ENCODE measurements around the gene TST. TPM values are rescaled to one million over a fixed set of nuclear protein-coding genes. Genes with fewer than 3 reads are reported as not detected.
A peak's percentile ranks its signal among the peaks of the same experiment; 100 is the strongest.

Gene TST
- total RNA-seq, 1 donor from 2014 or later, result 21.3 TPM

GRCh38 chr22:36986242-36986821 is 32.9 kb downstream of the TST start:
- no peak for DNase-seq (ENCODE audit: low spot score in 2 of 2, unreplicated experiment in 2 of 2)
- Mint-ChIP-seq H3K27ac (no peak overlapping the region), H3K27me3 (ENCODE audit: low read depth) (peaks cover 58% of the 10 kb centered on the region), H3K36me3 (no peaks in the 10 kb centered on the region), H3K4me1 (no peaks in the 10 kb centered on the region), H3K9me3 (peaks cover 11% of the 10 kb centered on the region), H3K4me3 (no peak overlapping the region)
- peak; percentile 70 for TF ChIP-seq CTCF (IDR thresholded peaks at IDR 0.05; ENCODE audit: unreplicated experiment)

GRCh38 chr22:36985211-36985889 is 33.9 kb downstream of the TST start:
- no peaks in the 10 kb centered on the region for H3K36me3 Mint-ChIP-seq

GRCh38 chr22:36982136-36982535 is 37.1 kb downstream of the TST start:
- no peaks in the 10 kb centered on the region for H3K36me3 Mint-ChIP-seq
- H3K27me3 Mint-ChIP-seq (ENCODE audit: low read depth), result peaks cover 32% of the 10 kb centered on the region
- H3K4me3 Mint-ChIP-seq, result no peak overlapping the region
- H3K9me3 Mint-ChIP-seq, result peaks cover 11% of the 10 kb centered on the region
- H3K27ac Mint-ChIP-seq, result no peak overlapping the region
- no peak for TF ChIP-seq CTCF (IDR thresholded peaks at IDR 0.05; ENCODE audit: unreplicated experiment)
- no peak for DNase-seq (ENCODE audit: low spot score in 2 of 2, unreplicated experiment in 2 of 2)
- peaks cover 9% of the 10 kb centered on the region for H3K4me1 Mint-ChIP-seq

More at GRCh38 chr22:36985211-36985889, 33.9 kb downstream of the TST start:
- no peak for DNase-seq (ENCODE audit: low spot score in 2 of 2, unreplicated experiment in 2 of 2)
- peaks cover 11% of the 10 kb centered on the region for H3K9me3 Mint-ChIP-seq
- no peaks in the 10 kb centered on the region for H3K4me1 Mint-ChIP-seq
- no peak for TF ChIP-seq CTCF (IDR thresholded peaks at IDR 0.05; ENCODE audit: unreplicated experiment)
- no peak overlapping the region for H3K27ac Mint-ChIP-seq
- H3K27me3 Mint-ChIP-seq (ENCODE audit: low read depth), result peaks cover 51% of the 10 kb centered on the region
- H3K4me3 Mint-ChIP-seq, result no peak overlapping the region

- no peak overlapping the region for H3K4me3 Mint-ChIP-seq
- DNase-seq (ENCODE audit: low spot score in 2 of 2, unreplicated experiment in 2 of 2), result no peak
- H3K9me3 Mint-ChIP-seq, result peaks cover 10% of the 10 kb centered on the region
- no peak overlapping the region for H3K27ac Mint-ChIP-seq
- no peak for TF ChIP-seq CTCF (IDR thresholded peaks at IDR 0.05; ENCODE audit: unreplicated experiment)
- peaks cover 9% of the 10 kb centered on the region for H3K4me1 Mint-ChIP-seq
- no peaks in the 10 kb centered on the region for H3K36me3 Mint-ChIP-seq
- peaks cover 28% of the 10 kb centered on the region for H3K27me3 Mint-ChIP-seq (ENCODE audit: low read depth)
Measured at GRCh38 chr22:36981247-36981775, 37.9 kb downstream of the TST start.

GRCh38 chr22:36979016-36979910 is 40.0 kb downstream of the TST start:
- H3K9me3 Mint-ChIP-seq, result no peaks in the 10 kb centered on the region
- no peak overlapping the region for H3K4me3 Mint-ChIP-seq
- no peak for TF ChIP-seq CTCF (IDR thresholded peaks at IDR 0.05; ENCODE audit: unreplicated experiment)
- H3K4me1 Mint-ChIP-seq, result peaks cover 14% of the 10 kb centered on the region
- DNase-seq (ENCODE audit: low spot score in 2 of 2, unreplicated experiment in 2 of 2), result no peak
- H3K27ac Mint-ChIP-seq, result no peak overlapping the region
- H3K36me3 Mint-ChIP-seq, result no peaks in the 10 kb centered on the region
- H3K27me3 Mint-ChIP-seq (ENCODE audit: low read depth), result peaks cover 29% of the 10 kb centered on the region

All from mesothelial cell of epicardium (in vitro differentiated cells).